Measurements from ENCODE around the gene HTR2C.

Gene HTR2C

GRCh38 chrX:114583646-114584374 lies at the start of gene HTR2C:
Gene HTR2C, plus strand, starts transcription at chrX:114584086. Its CDS starts 142,851 bp downstream, at chrX:114726937.
- no peak for DNase-seq (ENCODE audit: low read depth, low spot score)
- in situ Hi-C loops (cut with HindIII; ENCODE audit: low sequenced_read_pairs), result no loop called here

GRCh38 chrX:114580336-114580735 lies 3.5 kb upstream of the HTR2C start:
- in situ Hi-C loops (cut with HindIII; ENCODE audit: low sequenced_read_pairs), result no loop called here
- H3K4me3 ChIP-seq (ENCODE audit: low read depth, low read length), result no peak overlapping the region
- peak; percentile 26 for TF ChIP-seq CTCF (IDR thresholded peaks at IDR 0.05; ENCODE audit: low read depth, low read length)
- no peak for DNase-seq (ENCODE audit: low read depth, low spot score)

More at GRCh38 chrX:114583646-114584374, at the start of gene HTR2C:
- no peak for TF ChIP-seq CTCF (IDR thresholded peaks at IDR 0.05; ENCODE audit: low read depth, low read length)
- H3K4me3 ChIP-seq (ENCODE audit: low read depth, low read length), result peak within 1 kb of the TSS; percentile 5

DNA sequence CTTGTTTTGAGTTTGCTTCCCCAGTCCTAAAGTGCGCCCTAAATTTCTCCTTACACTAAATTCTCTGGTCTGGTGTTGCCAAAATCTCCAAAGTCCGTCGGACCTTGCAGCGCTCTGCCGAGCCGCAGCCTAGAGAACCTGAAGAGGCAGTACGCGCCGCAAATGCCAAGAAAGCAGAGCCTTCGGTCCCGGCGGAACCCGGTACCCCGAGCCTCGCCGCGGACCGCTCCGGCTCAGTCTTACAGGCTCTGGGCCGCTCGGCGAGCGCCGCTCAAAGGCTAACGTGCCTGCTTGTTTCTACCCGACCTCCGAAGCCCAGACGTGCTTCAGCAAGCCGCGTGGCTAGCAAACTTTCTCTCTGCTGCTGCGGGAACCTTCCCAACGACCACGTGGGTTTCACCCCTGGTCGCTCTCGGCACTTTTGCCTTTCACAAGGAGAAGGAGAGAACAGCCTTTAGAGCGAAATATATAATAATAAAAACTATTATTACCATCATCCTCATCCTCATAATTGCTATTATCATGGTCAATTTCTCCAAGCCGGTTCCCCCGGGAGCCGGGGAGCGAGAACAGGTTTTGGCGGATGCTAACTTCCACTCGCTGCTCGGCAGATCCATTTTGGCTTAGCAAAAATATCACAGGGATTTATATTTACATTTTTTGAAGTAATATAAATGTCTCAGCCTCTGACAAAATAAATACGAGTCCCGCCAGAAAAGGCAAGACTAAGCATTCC lies 2.2 kb upstream of the HTR2C start:
- no peak overlapping the region for H3K4me3 ChIP-seq (ENCODE audit: low read depth, low read length)
- DNase-seq (ENCODE audit: low read depth, low spot score), result no peak
- in situ Hi-C loops (cut with HindIII; ENCODE audit: low sequenced_read_pairs), result no loop called here
- TF ChIP-seq CTCF (IDR thresholded peaks at IDR 0.05; ENCODE audit: low read depth, low read length), result no peak

- no peak overlapping the region for H3K4me3 ChIP-seq (ENCODE audit: low read depth, low read length)
- no peak for TF ChIP-seq CTCF (IDR thresholded peaks at IDR 0.05; ENCODE audit: low read depth, low read length)
- in situ Hi-C loops (cut with HindIII; ENCODE audit: low sequenced_read_pairs), result no loop called here
- no peak for DNase-seq (ENCODE audit: low read depth, low spot score)
These were observed 1.6 kb upstream of the HTR2C start for GRCh38 chrX:114582264-114582632.

GRCh38 chrX:114582698-114583395 lies 1.0 kb upstream of the HTR2C start:
- no peak for TF ChIP-seq CTCF (IDR thresholded peaks at IDR 0.05; ENCODE audit: low read depth, low read length)
- DNase-seq (ENCODE audit: low read depth, low spot score), result no peak
- H3K4me3 ChIP-seq (ENCODE audit: low read depth, low read length), result no peak overlapping the region
- in situ Hi-C loops (cut with HindIII; ENCODE audit: low sequenced_read_pairs), result no loop called here

DNA sequence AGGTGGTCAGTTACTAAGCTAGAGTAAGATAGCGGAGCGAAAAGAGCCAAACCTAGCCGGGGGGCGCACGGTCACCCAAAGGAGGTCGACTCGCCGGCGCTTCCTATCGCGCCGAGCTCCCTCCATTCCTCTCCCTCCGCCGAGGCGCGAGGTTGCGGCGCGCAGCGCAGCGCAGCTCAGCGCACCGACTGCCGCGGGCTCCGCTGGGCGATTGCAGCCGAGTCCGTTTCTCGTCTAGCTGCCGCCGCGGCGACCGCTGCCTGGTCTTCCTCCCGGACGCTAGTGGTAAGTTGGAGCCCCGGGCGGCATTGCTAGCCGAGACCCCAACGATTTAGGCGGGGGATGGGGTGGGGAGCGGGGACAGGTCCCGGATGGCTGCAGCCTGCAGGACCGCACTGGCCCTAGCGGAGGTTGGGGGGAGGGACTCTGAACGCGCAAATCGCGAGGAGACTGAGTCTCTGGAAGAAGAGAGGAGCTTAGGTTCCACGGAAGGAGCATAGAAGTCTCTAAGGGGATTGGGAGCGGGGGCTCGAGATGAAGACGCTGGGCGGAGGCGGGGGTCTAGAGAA lies 573 bp downstream of the HTR2C start:
- no peak for TF ChIP-seq CTCF (IDR thresholded peaks at IDR 0.05; ENCODE audit: low read depth, low read length)
- peak overlapping the region; percentile 5 for H3K4me3 ChIP-seq (ENCODE audit: low read depth, low read length)
- no peak for DNase-seq (ENCODE audit: low read depth, low spot score)
- in situ Hi-C loops (cut with HindIII; ENCODE audit: low sequenced_read_pairs), result no loop called here
